GM18868 (cell line): ENCODE measurements around the gene DPYD.

Experiments used
- ATAC-seq: cut with Tn5 transposase; IDR thresholded peaks from one replicate; pipeline ENCODE4 v1.9.1; 2021; ENCODE audit warnings: mild to moderate bottlenecking, moderate library complexity; ENCODE audit not compliant: unreplicated experiment

The DPYD gene

DNA sequence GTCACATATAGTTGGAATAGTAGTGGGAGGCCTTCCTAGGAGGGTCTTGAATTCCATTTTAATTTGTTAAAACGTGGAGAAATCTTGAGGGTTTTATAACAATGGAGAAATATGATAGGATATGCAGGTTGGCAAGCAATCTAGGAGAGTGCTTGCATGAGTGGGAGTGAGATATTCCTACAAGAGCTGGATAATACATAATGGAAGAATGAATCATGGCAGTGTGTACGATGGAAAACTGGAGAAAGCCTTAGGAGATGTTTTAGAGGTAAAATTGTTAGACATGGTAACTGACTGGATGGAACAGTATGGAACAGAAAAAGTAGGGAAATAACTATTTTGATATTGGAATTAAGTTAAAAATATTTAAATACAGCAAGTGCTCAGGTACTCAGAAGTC is 846.9 kb downstream of the DPYD start:
- ATAC-seq: no peak

DNA sequence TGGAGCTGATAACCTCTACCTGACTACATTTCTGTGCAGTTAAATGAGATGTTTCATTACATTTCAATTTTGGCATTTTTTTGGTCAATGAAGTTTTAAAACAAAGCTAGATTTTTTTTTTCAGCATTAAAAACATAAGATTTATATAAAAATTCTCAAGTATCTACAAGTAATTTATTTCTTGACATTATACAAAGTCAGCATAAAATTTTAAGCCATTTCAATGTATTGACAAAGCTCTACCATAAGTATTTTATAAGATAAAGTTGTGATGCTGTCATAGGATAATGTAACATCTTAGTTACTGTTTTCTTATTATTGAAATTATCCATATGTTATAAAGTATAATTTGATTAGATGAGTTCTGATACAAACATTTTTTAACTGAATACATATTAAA is 847.7 kb downstream of the DPYD start:
- ATAC-seq: no peak

DNA sequence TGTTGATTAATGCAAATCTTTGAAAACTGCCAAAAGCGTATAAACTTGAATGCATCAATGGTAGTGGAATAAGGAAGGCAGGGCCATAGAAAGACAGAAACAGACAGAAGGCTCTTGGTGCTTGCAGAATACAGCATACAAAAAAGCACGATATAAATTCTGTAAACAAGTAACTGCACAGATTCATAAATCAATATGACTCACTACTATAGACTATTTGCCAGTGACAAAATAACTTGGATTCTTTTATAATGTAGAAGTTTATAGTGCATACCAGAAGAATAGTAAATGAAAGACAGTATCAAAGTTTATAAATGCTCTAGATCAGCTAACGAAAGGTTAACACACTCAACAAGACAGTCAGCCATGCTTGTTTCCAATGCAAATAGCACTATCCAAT is 849.7 kb downstream of the DPYD start:
- ATAC-seq: no peak

DNA sequence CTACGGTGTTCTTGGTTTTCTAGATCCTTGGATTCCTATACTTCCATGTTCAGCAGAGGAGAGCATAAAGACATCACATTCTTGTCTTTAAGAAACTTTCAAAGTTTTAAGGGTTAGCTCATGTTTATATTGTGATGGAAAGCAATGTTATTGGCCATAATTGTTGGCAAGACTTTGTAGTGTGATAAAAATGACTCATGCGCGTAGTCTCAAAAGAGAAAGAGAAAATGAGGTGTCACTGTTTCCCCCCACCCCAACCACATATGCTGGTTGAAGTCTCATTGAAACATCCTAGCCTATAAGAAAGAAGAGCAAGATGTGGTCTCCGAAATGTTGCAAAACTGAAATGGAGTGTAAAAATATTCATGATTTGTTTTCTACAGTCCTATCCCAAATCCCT is 850.5 kb downstream of the DPYD start:
- ATAC-seq: no peak

DNA sequence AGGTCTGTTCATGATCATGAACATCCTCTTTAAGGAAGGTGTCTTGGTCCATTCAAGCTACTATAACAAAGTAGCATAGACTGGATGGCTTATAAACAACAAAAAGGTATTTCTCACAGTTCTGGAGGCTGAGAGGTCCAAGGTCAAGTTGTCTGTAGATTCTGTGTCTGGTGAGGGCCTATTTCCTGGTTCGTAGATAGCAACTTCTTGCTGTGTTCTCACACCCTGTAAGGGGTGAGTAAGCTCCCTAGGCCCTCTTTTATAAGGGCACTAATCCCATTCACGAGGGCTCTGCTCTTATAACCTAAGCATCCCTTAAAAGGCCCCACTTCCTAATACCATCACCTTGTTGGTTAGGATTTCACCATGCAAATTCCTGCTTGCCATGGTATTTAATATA is 851.5 kb downstream of the DPYD start:
- ATAC-seq: no peak

DNA sequence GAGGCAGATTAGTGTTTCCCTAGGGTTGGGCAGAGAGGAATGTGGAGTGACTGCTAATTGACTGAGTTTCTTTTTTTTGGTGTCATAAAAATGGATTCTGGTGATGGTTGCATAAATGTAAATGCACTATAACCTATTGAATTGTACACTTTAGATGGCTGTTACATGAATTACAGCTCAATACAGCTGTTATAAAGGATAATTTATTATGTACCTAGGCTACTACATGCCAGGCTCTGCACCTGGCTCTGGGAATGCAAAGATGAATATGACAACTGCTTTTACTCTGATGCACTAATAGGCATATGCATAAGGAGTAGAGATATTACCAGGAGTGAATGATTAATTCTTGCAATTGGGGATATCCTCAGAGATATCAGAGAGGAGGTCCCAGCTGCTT is 854.0 kb downstream of the DPYD start:
- no peak for ATAC-seq

DNA sequence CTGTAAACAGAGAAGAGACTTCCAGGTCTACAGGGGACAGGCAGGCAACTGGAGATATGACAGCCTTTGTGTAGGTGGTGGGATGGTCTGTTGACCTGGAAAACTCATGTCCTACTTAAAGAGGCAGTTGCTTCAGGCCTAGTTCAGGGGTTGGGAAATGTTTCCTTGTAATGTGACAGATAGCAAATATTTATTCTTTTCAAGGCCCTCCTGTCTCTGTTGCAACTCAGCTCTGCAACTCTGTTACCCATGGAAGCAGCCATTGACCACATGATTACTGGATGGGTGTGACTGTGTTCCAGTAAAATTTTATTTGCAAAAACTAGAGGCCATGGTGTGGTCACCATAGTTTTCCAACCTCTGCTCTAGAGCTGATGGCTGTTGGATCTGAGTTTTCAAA is 857.3 kb downstream of the DPYD start:
- no peak for ATAC-seq

DNA sequence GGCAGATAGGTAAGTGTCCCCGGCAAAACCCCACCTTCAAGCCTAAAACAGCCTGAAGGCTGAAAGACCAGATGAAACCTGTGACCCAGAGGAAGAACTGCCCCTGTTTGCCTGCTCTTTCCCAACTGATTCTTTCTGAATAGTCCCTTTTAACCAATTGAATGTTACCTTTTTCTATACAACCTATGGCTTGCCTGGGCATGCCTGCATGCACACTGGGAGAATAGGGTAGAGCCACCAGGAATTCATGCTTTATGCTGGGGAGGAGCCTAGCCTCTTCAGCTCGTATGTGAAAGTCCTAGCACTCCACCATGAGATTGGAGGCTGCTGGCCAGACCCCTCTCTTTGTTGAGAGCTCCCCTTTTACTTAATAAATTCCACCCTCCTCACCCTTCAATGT is 859.2 kb downstream of the DPYD start:
- no peak for ATAC-seq

DNA sequence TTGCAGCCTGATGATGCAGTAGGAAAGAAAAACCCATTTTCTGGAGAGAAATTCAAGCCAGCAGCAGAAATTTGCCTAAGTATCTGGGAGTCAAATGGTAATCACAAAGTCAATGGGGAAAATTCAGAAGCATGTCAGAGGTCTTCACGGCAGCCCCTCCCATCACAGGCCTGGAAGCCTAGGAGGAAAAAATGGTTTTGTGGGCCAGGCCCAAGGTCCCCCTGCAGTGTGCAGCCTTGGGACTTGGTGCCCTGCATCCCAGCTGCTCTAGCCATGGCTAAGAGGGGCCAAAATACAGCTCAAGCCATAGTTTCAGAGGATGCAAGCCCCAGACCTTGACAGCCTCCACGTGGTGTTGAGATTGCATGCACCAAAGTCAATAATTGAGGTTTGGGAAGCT is 864.4 kb downstream of the DPYD start:
- no peak for ATAC-seq

DNA sequence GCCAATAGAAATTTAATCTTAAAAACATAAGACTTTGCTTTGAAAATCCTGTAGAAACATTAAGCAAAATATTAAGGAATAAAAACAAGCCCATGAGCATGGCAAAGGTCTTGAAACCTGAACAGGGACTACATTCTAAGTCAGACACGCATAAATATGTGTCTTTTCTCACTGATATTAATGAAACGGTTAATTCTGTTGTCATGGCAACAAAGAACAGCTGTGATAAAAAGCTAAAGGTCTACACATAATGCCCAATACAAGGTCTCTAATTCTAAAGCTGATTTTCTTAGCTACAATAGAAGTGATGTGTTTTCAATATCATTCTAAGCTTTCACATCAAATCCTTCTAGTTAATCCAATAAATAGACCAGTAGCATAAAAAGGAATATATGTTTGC is 867.6 kb downstream of the DPYD start:
- ATAC-seq: no peak

DNA sequence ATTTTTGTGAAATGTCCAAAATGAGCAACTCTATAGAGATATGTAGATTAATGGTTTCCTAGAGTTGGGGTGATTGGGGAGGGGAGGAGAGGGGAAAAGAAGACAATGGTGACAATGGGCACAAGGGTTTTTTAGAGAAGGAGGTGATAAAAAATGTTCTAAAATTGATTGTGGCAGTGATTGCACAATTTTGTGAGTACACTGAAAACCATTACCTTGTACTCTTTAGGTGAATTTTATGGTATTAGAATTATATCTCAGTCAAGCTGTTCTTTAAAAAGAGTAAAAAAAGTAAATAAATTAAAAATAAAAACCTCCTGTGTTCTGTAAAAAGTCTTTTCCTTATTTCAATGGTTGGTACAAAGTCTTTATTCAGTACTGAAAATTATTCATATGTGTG is 869.0 kb downstream of the DPYD start:
- ATAC-seq: no peak

DNA sequence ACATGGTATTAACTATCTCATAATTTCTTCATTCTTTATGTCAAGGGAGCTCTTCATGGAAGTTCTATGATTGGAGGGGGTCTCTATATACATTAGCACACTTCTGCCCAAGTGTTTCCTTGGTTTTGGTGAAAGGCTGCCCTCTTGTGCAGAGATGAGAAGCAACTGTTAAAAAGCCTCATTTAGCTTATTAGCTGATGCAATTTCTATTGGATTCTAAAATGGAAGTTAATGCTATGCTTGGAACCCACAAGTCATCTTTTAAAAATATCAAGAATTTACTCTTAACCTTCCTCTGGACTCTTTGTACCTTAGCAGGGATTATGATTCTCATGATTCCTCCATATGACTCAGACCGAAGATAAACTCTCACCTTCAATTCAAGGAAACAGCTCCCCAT is 870.3 kb downstream of the DPYD start:
- no peak for ATAC-seq

DNA sequence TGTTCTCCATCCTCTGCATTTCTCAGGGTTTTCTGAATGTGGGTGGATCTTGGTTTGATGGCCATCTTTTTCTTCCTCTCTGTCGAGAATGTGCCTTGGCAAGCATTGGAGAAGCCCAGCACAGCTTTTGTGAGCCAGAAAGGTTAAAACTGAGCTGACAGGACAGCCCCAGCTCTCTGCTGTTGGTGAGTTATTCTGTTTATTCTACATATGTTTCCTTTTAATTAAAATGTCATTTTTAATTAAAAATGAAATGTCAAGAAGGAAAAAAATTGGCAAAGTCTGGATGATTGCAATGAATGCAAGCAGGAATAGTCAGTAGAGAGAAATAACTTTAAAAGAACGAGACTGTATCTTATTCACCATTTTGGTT is 873.4 kb downstream of the DPYD start:
- ATAC-seq: no peak

DNA sequence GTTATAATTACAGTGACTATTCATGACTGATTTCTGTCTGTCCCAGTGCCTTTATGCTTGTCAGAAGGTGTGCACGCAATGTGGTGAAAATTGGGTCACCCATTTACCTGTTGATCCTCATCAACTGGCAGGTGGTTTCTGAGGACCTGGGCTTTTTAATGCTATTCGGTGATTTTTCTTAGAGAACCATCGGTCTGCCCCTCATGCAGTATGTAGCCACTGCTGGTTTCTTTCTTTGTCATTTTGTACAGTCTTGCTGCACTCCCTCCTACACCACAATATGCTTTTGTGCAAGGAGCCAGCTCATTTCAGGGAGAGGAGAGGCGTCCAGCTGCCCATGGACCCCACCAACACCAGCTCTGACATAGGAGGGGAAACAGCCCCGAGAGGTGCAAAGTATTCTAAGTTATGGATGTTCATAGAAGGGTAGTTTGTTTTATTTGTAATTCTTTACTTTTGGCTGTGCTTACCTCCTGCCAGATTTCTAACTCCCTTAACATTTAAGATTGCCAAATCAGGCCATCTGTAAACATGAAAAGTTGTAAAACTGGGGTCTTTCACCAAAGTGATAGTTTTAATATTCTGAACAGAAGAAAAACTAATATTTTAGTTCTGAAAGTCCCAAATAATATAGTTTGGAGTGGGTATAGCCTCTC is 873.9 kb downstream of the DPYD start:
- no peak for ATAC-seq

DNA sequence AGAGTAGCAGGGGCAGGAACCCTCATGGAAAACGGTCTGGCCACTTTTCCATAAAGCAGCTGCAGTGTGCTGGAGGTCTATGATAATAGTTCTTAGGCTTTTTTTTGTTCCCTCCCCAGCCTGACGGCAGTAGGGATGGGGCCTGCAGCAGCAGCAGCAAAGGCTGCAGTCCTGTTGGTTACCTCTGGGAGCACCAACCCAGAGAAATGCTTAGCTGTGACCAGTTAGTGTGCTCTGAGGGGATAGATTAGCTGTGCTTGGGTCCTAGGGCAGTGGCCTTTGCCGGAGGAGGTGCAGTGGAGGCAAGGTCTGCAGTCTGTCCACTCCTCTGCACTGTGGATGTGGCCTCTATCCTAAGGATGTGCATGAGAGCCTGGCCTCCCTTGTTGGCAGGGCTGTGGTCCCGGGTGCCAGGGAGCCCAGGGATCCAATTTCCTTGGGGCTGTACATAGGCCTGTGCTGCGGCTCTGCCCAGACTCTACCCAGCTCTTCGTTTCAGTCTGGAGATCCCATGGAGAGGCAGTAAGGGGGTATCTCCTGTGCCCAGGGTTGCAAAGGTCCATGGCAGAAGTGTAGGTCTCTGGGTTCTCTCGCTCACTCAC is 876.6 kb downstream of the DPYD start:
- ATAC-seq: no peak

DNA sequence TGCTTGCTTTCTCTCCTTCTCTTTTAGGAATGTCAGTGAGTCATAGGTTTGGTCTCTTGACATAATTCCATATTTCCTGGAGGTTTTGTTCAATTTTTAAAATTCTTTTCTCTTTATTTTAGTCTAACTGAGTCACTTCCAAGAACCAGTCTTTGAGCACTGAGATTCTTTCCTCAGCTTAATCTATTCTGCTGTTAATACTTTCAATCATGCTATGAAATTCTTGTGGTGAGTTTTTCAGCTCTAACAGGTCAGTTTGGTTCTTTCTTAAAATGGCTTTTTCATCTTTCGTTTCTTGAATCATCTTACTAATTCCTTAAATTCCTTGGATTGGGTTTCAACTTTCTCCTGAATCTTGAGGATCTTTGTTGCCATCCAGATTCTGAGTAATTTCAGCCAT is 878.3 kb downstream of the DPYD start:
- no peak for ATAC-seq

DNA sequence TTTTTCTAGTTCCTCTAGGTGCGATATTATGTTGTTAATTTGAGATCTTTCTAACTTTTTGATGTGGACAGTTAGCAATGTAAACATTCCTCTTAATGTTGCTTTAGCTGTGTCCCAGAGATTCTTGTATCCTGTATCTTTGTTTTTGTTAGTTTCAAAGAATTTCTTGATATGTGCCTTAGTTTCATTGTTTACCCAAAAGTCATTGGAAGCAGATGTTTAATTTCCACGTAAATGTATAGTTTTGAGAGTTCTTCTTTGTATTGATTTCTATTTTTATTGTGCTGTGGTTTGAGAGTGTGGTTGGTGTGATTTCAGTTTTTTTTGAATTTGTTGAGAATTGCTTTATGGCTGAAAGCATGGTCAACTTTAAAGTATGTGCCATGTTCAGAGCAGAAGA is 879.8 kb downstream of the DPYD start:
- no peak for ATAC-seq

DNA sequence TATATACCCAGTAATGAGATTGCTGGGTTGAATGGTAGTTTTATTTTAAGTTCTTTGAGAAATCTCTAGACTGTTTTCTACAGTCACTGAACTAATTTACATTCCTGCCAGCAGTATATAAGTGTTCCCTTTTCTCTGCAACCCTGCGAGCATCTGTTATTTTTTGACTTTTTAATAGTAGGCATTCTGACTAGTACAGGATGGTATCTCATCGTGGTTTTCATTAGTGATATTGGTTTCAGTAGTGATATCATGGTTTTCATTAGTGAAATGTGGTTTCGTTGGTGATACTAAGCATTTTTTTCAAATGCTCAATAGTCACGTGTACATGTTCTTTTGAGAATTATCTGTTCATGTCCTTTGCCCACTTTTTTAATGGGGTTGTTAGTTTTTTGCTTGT is 882.4 kb downstream of the DPYD start:
- ATAC-seq: no peak

DNA sequence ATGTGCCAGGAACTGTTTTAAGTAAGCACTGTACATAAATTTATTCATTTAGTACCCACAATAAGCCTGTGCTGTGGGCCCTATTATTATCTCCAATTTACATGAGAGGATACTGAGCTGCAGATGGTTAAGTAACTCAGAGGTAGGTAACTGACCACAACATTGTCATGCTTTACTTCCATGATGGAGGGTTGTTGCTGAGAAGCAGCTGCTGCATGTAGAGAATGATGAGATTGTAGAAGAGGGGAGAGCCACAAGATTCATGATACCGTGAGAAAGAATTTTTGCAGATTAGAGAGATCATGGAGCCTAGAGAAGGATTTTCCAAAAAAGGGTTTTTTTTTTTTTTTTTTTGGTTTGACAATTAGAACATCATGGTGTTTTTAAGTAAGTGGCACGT is 886.2 kb downstream of the DPYD start:
- ATAC-seq: no peak

DNA sequence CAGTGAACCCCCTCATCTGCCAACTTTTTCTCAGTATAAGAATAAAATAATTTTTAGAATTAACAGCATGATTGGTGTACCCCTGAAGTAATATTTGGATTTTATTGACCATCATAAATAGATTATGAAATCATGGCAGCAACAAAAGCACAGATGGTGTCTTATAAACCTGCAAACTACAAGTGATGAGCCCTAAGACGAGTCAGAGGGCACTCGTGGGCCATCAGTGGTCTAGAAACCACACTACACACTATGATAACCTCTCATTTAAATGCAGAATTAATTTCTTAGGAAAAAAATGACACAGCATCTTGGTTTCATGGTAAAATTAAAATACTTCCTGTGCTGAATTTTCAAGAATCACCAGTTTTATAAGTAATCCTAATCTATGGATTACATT is 886.9 kb downstream of the DPYD start:
- ATAC-seq: no peak
